ENCODE measurements around the gene ZNF513.

Gene ZNF513

DNA sequence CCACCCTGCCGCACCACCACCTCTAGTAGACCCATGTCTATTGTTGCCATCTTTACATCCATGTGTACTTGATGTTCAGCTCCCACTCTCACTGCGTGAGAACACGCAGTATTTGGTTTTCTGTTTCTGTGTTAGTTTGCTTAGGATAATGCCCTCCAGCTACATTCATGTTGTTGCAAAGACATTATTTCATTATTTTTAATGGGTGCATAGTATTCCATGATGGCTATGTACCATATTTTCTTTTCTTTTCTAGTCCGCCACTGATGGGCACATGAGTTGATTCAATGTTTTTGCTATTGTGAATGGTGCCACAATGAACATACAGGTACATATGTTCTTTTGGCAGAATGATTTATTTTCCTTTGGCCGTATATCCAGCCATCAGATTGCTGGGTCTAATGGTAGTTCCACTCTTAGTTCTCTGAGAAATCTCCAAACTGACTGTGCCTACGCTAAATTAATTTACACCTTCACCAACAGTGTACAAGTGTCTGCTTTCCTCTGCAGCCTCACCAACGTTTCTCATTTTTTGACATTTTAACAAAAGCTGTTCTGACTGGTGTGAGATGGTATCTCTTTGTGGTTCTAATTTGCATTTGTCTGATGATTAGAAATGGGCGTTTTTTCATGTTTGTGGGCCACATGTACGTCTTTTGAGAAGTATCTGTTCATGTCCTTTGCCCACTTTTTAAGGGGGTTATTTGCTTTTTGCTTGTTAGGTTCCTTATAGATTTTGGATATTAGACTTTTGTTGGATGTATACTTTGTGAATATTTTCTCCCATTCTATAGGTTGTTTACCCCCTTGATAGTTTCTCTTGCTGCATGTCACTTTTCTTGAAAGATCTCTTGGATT is 10.5 kb upstream of the ZNF513 start:
- DNase-seq (ENCODE audit: low spot score), result no peak

DNA sequence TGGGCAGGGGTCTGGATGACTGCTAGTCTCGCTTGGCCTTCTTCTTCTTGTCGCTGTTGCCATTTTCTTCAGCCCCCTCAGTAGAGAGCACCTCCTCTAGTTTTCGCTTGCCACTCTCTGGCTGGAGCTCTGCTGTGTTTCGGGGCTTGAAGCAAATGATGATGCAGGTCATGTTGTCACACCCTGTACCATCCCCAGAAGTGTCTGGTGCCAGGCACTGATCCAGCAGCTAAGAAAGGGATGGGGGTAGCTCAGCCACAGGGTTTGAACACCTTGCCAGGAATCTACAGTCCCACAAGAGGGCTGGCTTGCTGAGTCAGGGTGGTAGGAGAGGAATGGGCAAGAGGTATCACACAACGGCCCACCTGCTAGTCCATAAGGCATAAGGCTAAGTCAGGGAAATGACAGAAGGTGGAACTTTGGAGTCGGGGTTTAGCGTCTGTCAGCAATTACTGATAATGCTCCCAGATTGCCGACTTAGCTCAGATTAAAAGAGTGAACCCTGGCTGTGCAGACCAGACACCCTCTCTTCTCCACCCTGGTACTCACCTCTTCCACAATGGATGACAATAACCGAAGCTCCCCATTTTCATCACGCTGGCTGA is 1.1 kb upstream of the ZNF513 start:
- no peak for DNase-seq (ENCODE audit: low spot score)

- DNase-seq (ENCODE audit: low spot score), result peak; percentile 48
Observed at GRCh38 chr2:27379836-27380625, 503 bp downstream of the ZNF513 start.

DNA sequence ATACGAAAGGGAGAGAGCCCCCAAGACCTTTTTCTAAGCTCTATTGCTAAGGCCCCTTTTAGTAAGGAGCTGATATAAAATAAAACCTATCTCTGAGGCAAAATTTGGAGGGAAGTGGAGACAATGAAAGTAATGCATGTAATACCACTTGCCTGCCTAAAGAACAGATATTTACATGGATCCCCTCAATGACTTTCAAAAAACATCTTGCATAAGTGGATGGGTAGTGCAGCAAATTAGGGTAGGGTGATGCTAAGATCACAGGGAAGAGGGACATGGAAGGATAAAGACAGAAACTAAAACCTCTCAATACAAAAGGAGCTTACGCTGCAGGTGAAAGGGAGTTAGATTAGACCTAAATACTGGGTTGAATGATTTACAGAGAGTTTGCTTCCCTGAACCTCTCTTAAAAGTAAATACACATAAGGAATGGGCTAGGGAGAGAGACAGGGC is 1.1 kb downstream of the ZNF513 start:
- DNase-seq (ENCODE audit: low spot score), result no peak

GRCh38 chr2:27378809-27379290 is 1.7 kb downstream of the ZNF513 start:
- DNase-seq (ENCODE audit: low spot score), result no peak

- DNase-seq (ENCODE audit: low spot score), result no peak
Observed at GRCh38 chr2:27378096-27378808, 2.3 kb downstream of the ZNF513 start.

DNA sequence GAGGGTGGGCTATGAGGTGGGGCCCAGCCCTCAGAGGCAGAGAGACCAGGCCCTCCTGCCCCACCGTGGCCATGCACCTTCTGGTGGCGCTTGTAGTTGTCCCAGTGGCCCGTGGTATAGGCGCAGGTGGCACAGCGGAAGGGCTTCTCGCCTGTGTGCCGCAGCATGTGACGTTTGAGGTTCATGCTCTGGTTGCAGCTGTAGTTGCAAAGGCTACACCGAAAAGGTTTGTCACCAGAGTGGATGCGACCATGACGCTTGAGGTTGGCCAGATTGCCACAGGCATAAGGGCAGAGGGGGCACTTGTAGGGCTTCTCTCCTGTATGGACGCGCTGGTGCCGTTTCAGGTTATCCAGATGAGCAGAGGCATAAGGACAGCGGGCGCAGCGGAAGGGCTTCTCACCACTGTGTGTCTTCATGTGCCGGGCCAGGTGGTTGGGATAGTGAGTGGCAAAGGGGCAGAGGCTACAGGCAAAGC is 2.9 kb downstream of the ZNF513 start:
- no peak for DNase-seq (ENCODE audit: low spot score)

- DNase-seq (ENCODE audit: low spot score), result no peak
Observed at GRCh38 chr2:27376866-27377617, 3.5 kb downstream of the ZNF513 start.

- DNase-seq (ENCODE audit: low spot score), result no peak
Observed at GRCh38 chr2:27376151-27376865, 4.2 kb downstream of the ZNF513 start.

GRCh38 chr2:27375513-27376099 is 4.9 kb downstream of the ZNF513 start:
- DNase-seq (ENCODE audit: low spot score), result no peak

GRCh38 chr2:27373567-27373966 is 7.0 kb downstream of the ZNF513 start:
- DNase-seq (ENCODE audit: low spot score), result no peak

- no peak for DNase-seq (ENCODE audit: low spot score)
Observed at GRCh38 chr2:27372937-27373336, 7.6 kb downstream of the ZNF513 start.

- DNase-seq (ENCODE audit: low spot score), result no peak
Observed at GRCh38 chr2:27370816-27371620, 9.5 kb downstream of the ZNF513 start.

- peak; percentile 99 for DNase-seq (ENCODE audit: low spot score)
Observed at GRCh38 chr2:27370026-27370815, 10.3 kb downstream of the ZNF513 start, which contains the start of the genes EIF2B4 and SNX17. TSS of gene EIF2B4 (minus strand) at chr2:27370338. CDS start at chr2:27370314, 24 bp downstream. TSS of gene SNX17 (plus strand) at chr2:27370616. CDS start at chr2:27370744, 128 bp downstream.

DNA sequence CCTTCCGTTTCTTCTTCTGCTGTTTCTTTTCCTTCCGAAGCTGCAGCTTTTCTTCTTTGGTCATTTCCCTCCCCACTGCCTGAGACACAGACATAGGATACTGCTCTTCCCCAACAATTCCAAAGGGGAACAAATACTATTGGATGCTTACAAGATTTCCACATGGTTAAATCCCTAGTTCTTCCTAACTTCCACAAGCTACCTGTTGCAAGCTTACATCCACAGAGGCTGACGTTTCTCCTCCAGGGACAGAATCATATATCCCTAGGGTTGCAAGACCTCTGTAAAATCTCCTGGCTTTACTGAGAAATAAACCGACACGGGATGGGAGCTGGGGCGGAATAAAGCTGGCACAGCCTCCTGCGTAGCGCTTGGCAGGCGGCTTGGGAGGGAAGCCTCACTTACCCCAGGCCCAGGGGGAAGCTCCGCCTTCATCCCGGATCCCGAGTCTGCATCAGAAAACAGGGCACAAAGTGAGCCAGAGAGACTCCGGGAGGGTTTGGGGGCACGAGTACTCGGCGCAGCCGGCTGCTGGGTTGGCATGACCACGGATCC is 11.0 kb downstream of the ZNF513 start:
- peak; percentile 39 for DNase-seq (ENCODE audit: low spot score)

DNA sequence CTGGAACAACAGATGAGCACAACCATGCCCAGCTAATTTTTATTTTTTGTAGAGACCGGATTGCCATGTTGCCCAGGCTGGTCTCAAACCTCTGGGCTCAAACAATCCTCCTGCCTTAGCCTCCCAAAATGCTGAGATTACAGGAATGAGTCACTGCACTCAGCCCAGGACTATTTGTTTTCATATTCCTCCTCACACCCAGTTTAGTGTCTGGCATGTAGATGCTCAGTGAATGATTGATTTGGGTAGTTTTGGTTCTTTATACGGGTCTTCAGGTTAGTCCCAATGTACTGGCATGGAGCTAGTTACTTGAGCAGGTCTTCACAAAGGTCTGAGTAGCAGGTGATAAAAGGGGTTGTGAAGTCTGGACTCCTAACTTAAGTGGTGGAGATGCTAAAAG is 16.6 kb downstream of the ZNF513 start:
- no peak for DNase-seq (ENCODE audit: low spot score)

- no peak for DNase-seq (ENCODE audit: low spot score)
Observed at GRCh38 chr2:27362678-27363420, 17.7 kb downstream of the ZNF513 start.

Data from cerebellar cortex (tissue), 1 donor.